Endothelial cell of umbilical vein (primary cell): Measurements from ENCODE around the gene ARHGAP27. TPM values are rescaled to one million over a fixed set of nuclear protein-coding genes. Genes with fewer than 3 reads are reported as not detected.

ENCODE experiments used
- BruUV-seq: library from RNA; stranded (reverse); fragments of 400-500 nt; replicated peaks from 2 replicates; lab custom pipeline; 2021; lab: Mats Ljungman, UMichigan
- CTCF ChIA-PET: fragments of 300-600, 350-600 bp; sonication (Branson Sonifier 250); formaldehyde crosslinking; loops from one replicate; lab custom pipeline; 2021; ENCODE audit warnings: antibody characterized with exemption, inconsistent platforms; lab: Charles Lee
- POLR2A ChIA-PET: fragments of 300-600, 350-600 bp; sonication (Branson Sonifier 250); formaldehyde crosslinking; loops from one replicate; lab custom pipeline; 2021; ENCODE audit warnings: antibody characterized with exemption, inconsistent platforms; lab: Charles Lee
- DNase-seq: peaks from one replicate; pipeline ENCODE4 v3.0.0-alpha.2; 2011; ENCODE audit warnings: low read depth, low spot score
- FAIRE-seq: peaks from 2 replicates; lab custom pipeline; 2011; peaks lifted over from hg19 to GRCh38; lab: Jason Lieb, UNC
- H2AFZ ChIP-seq: 2 replicates; pipeline ENCODE4 v1.6.0; 2012; ENCODE audit warnings: low read depth, low read length, control low read depth, inconsistent platforms
- H3K27ac ChIP-seq: 2 replicates; pipeline ENCODE4 v1.5.1; 2011; ENCODE audit warnings: low read depth, mild to moderate bottlenecking, control low read depth, low read length, moderate library complexity; ENCODE audit not compliant: insufficient read depth
- H3K27me3 ChIP-seq, 2 experiments: 2 replicates each; pipeline versions ENCODE4 v1.6.0 to v1.6.1; 2011; ENCODE audit warnings: low read length in 2 of 2, mixed read lengths in 1 of 2; ENCODE audit not compliant: control insufficient read depth in 2 of 2, insufficient read depth in 2 of 2
- H3K36me3 ChIP-seq, 2 experiments: 2 replicates in 1 of 2; 3 replicates in 1 of 2; pipeline ENCODE4 v1.5.1; 2011; ENCODE audit warnings: low read length in 2 of 2, mild to moderate bottlenecking in 1 of 2, moderate library complexity in 1 of 2; ENCODE audit not compliant: control insufficient read depth in 2 of 2, insufficient read depth in 2 of 2; ENCODE audit errors: extremely low read depth in 1 of 2
- H3K4me1 ChIP-seq: 3 replicates; pipeline ENCODE4 v1.5.1; 2011; ENCODE audit warnings: mild to moderate bottlenecking, low read length; ENCODE audit not compliant: control insufficient read depth, insufficient read depth; ENCODE audit errors: extremely low read depth
- H3K4me2 ChIP-seq: 2 replicates; pipeline ENCODE4 v1.6.1; 2011; ENCODE audit warnings: low read length, control low read depth, mixed read lengths; ENCODE audit not compliant: insufficient read depth
- H3K4me3 ChIP-seq, 3 experiments: fragments of 200-600 bp in 1 of 3; sonication (generic), shearing (Covaris generic) in 1 of 3; replicated peaks in 1 of 3; 2 replicates each; pipeline ENCODE4 v1.5.1; 2011 to 2016; ENCODE audit warnings: control low read depth in 3 of 3, low read length in 3 of 3, mild to moderate bottlenecking in 2 of 3, inconsistent platforms in 1 of 3, low read depth in 1 of 3, moderate library complexity in 1 of 3; ENCODE audit not compliant: insufficient read depth in 1 of 3
- H3K79me2 ChIP-seq: 2 replicates; pipeline ENCODE4 v1.6.0; 2012; ENCODE audit warnings: low read length, inconsistent platforms; ENCODE audit not compliant: control insufficient read depth, insufficient read depth
- H3K9ac ChIP-seq: replicated peaks from 2 replicates; pipeline ENCODE3; 2011; ENCODE audit warnings: low read length, control low read depth; ENCODE audit not compliant: insufficient read depth; ENCODE audit errors: extremely low read depth
- H3K9me1 ChIP-seq: replicated peaks from 3 replicates; pipeline ENCODE4 v1.6.0; 2011; ENCODE audit warnings: mild to moderate bottlenecking, low read length; ENCODE audit not compliant: control insufficient read depth, insufficient read depth; ENCODE audit errors: extremely low read depth
- H3K9me3 ChIP-seq: replicated peaks from 2 replicates; pipeline ENCODE4 v1.5.1; 2012; ENCODE audit warnings: low read length, inconsistent platforms; ENCODE audit not compliant: control insufficient read depth, insufficient read depth
- H4K20me1 ChIP-seq: replicated peaks from 2 replicates; pipeline ENCODE3; 2011; ENCODE audit warnings: mild to moderate bottlenecking, low read length; ENCODE audit not compliant: control insufficient read depth, insufficient read depth; ENCODE audit errors: extremely low read depth
- CTCF ChIP-seq, 2 donors: IDR thresholded peaks; 1 replicate in 1 of 2; 2 replicates in 1 of 2; pipeline ENCODE4 v1.5.1; 2011; ENCODE audit warnings: low read length in 2 of 2, mild to moderate bottlenecking in 2 of 2, moderate library complexity in 2 of 2, control low read depth in 1 of 2, inconsistent platforms in 1 of 2, low read depth in 1 of 2; ENCODE audit not compliant: insufficient read depth in 1 of 2; ENCODE audit errors: extremely low read depth in 1 of 2
- EZH2 ChIP-seq: IDR thresholded peaks from 2 replicates; pipeline ENCODE4 v1.6.1; 2012; ENCODE audit warnings: borderline replicate concordance, low read depth, mild to moderate bottlenecking, moderate library complexity, low read length, inconsistent platforms; ENCODE audit not compliant: severe bottlenecking
- FOS ChIP-seq: IDR thresholded peaks from 2 replicates; pipeline ENCODE4 v1.6.1; 2011; ENCODE audit warnings: mild to moderate bottlenecking, low read length, moderate library complexity, borderline replicate concordance; ENCODE audit not compliant: insufficient read depth
- GATA2 ChIP-seq: IDR thresholded peaks from 2 replicates; pipeline ENCODE4 v1.7.0; 2011; ENCODE audit warnings: low read depth, mild to moderate bottlenecking, moderate library complexity, mixed read lengths, low read length; ENCODE audit not compliant: insufficient read length, insufficient read depth
- JUN ChIP-seq: IDR thresholded peaks from 2 replicates; pipeline ENCODE4 v1.6.1; 2011; ENCODE audit warnings: borderline replicate concordance, low read depth; ENCODE audit not compliant: insufficient read length, insufficient read depth
- MAX ChIP-seq: IDR thresholded peaks from 2 replicates; pipeline ENCODE4 v1.6.1; 2011; ENCODE audit not compliant: insufficient read depth, insufficient read length
- MYC ChIP-seq: IDR thresholded peaks from one replicate; pipeline ENCODE4 v1.6.1; 2011; ENCODE audit warnings: mild to moderate bottlenecking, low read depth, low read length
- POLR2A ChIP-seq: IDR thresholded peaks from 2 replicates; pipeline ENCODE4 v1.6.1; 2012; ENCODE audit warnings: low read depth, mild to moderate bottlenecking, control low read depth, low read length
- POLR2AphosphoS5 ChIP-seq: IDR thresholded peaks from 2 replicates; pipeline ENCODE4 v1.6.1; 2012; ENCODE audit warnings: low read depth, mild to moderate bottlenecking, control low read depth, low read length, moderate library complexity; ENCODE audit not compliant: insufficient read depth
- dilution Hi-C: fragments of 300-500 bp; cut with MboI; formaldehyde crosslinking; loops from one replicate; pipeline ENCODE4 v1.15.0; 2019; ENCODE audit warnings: low sequenced_read_pairs; ENCODE audit not compliant: extremely low pct_ligation_motif_present
- intact Hi-C: fragments of 100-400 bp; cut with micrococcal nuclease; formaldehyde crosslinking; loops from one replicate; pipeline ENCODE4 v1.10.0; 2022
- polyA plus RNA-seq, 4 experiments: library from polyadenylated mRNA; depleted of rRNA in 3 of 4; stranded (reverse) in 3 of 4; unstranded in 1 of 4; fragments of >200 nt; gene quantifications; 2 replicates each; pipeline versions ENCODE4 v1.2.1 to v1.2.3, GENCODE V29; 2011 to 2012; ENCODE audit warnings: missing spikeins in 1 of 4
- total RNA-seq: library from RNA; stranded (reverse); gene quantifications from 2 replicates; pipeline ENCODE4 v1.2.3, GENCODE V29; 2021

ARHGAP27 gene
- total and polyA plus RNA-seq, 2 donors (not counting 3 experiments of a cell fraction or from before 2014, with no cell fraction given), result 21.0 to 47.0 TPM

- Histone ChIP-seq H3K4me3 (no peak overlapping the region), H4K20me1 (no peaks in the 10 kb centered on the region), H3K9me3 (no peaks in the 10 kb centered on the region), H3K36me3 (no peaks in the 10 kb centered on the region), H2AFZ (peak overlapping the region; percentile 56), H3K9me1 (no peaks in the 10 kb centered on the region), H3K79me2 (no peaks in the 10 kb centered on the region), H3K4me1 (peaks cover 15% of the 10 kb centered on the region), H3K4me2 (no peak overlapping the region), H3K27me3 (no peaks in the 10 kb centered on the region), H3K27ac (no peak overlapping the region), H3K9ac (no peak overlapping the region)
- DNase-seq (peak; percentile 92), FAIRE-seq (peak; percentile 8)
- TF ChIP-seq GATA2 (no peak), CTCF (IDR thresholded peaks at IDR 0.05; ENCODE audit: extremely low read depth in 1 of 2, insufficient read depth in 1 of 2, low read depth in 1 of 2, low read length in 2 of 2) (no peak), EZH2 (no peak), FOS (no peak), POLR2A (no peak), MYC (no peak), JUN (no peak), MAX (no peak), POLR2AphosphoS5 (no peak)
- dilution Hi-C loops (no loop called here), intact Hi-C loops (no loop called here)
- CTCF ChIA-PET, result interaction anchor here (1.0 to 1.3 kb wide), 5 partner anchors 13 to 69 kb away, joined by 3 to 6 read pairs (median 3); no protein-coding TSS in a partner anchor
- no TSS peak for BruUV-seq
- POLR2A ChIA-PET, result no interaction called here
Observed at GRCh38 chr17:45345554-45346215, 87.0 kb downstream of the ARHGAP27 start.
